Activated B cell treated with CpG ODN at 0.5 μM for 24 hours (primary cell): ENCODE data around the gene MAP2K7. TPM values are rescaled to one million over a fixed set of nuclear protein-coding genes. Genes with fewer than 3 reads are reported as not detected.

ENCODE experiments used
- ATAC-seq: fragments of 200-7000 bp; cut with Tn5 transposase; one replicate; pipeline ENCODE4 v1.10.0; 2021; ENCODE audit warnings: low read depth, mild to moderate bottlenecking, moderate library complexity
- CTCF ChIA-PET: fragments of 350-600 bp; sonication (Branson Sonifier 250); formaldehyde crosslinking; loops from one replicate; lab custom pipeline; 2021; ENCODE audit warnings: antibody characterized with exemption; lab: Charles Lee
- POLR2A ChIA-PET: fragments of 350-600 bp; sonication (Branson Sonifier 250); formaldehyde crosslinking; loops from one replicate; lab custom pipeline; 2021; ENCODE audit warnings: antibody characterized with exemption; lab: Charles Lee
- DNase-seq: peaks from one replicate; pipeline ENCODE4 v3.0.0; 2022
- H3K27ac Mint-ChIP-seq: one replicate; pipeline ENCODE4 v1.8.0; 2020; ENCODE audit warnings: mixed read lengths
- H3K27me3 Mint-ChIP-seq: one replicate; pipeline ENCODE4 v1.8.0; 2021; ENCODE audit warnings: mixed read lengths
- H3K36me3 Mint-ChIP-seq: one replicate; pipeline ENCODE4 v1.8.0; 2021; ENCODE audit warnings: low read depth, mixed read lengths
- H3K4me1 Mint-ChIP-seq: one replicate; pipeline ENCODE4 v1.8.0; 2021; ENCODE audit warnings: mixed read lengths
- H3K4me3 Mint-ChIP-seq: one replicate; pipeline ENCODE4 v1.8.0; 2020; ENCODE audit warnings: mild to moderate bottlenecking, mixed read lengths
- H3K9me3 Mint-ChIP-seq: one replicate; pipeline ENCODE4 v1.8.0; 2020; ENCODE audit warnings: mixed read lengths
- intact Hi-C: fragments of 100-400 bp; cut with micrococcal nuclease; formaldehyde crosslinking; loops from one replicate; pipeline ENCODE4 v1.15.1; 2024
- total RNA-seq: library from RNA; stranded (reverse); gene quantifications from 2 replicates; pipeline ENCODE4 v1.2.3, GENCODE V29; 2022
- TF ChIP-seq, protein P1 (sequence below): fragments of 200-600 bp; IDR thresholded peaks from one replicate; pipeline ENCODE4 v1.8.0; 2022; ENCODE audit warnings: antibody characterized with exemption, mild to moderate bottlenecking

The MAP2K7 gene
- total RNA-seq, 1 donor from 2014 or later = 52.8 TPM

DNA sequence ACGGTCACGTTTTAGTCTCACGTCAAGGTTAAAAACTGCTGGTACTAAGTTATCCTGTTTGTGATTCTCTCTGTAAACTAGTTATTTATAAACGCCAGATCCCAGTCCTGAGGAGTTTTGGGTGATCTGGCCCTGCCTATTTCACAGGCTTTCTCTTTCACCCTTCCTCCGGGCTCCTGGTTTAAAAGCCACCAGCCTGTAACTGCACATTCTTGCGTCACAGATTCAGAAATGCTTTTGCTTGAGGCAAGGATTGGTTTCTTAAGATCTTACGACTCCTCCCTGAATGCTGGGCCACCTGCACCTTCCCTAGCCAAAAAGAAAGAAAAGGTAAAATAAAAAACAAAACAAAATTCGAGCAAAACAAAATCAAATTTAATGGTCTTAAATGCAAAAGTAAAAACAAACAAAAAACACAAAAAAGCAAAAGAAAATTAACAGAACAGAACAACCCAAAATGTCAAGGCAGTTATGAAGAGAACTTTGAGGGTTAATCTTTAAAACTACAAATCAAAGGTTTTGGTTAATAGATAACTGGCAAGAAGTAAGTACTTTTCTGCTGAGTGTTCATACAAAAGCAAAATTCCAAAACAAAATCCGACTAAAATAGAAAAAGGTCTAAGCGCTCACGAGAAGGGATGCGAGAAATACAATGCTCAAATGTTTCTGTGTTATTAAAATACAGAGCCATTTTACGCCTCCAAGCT, 58.4 kb downstream of the MAP2K7 start:
- POLR2A ChIA-PET = no interaction called here
- TF ChIP-seq, protein P1, sequence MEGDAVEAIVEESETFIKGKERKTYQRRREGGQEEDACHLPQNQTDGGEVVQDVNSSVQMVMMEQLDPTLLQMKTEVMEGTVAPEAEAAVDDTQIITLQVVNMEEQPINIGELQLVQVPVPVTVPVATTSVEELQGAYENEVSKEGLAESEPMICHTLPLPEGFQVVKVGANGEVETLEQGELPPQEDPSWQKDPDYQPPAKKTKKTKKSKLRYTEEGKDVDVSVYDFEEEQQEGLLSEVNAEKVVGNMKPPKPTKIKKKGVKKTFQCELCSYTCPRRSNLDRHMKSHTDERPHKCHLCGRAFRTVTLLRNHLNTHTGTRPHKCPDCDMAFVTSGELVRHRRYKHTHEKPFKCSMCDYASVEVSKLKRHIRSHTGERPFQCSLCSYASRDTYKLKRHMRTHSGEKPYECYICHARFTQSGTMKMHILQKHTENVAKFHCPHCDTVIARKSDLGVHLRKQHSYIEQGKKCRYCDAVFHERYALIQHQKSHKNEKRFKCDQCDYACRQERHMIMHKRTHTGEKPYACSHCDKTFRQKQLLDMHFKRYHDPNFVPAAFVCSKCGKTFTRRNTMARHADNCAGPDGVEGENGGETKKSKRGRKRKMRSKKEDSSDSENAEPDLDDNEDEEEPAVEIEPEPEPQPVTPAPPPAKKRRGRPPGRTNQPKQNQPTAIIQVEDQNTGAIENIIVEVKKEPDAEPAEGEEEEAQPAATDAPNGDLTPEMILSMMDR = no peak
- H3K4me1 Mint-ChIP-seq = no peaks in the 10 kb centered on the region
- H3K36me3 Mint-ChIP-seq = peaks cover 69% of the 10 kb centered on the region
- no peak overlapping the region for H3K4me3 Mint-ChIP-seq
- ATAC-seq (no peak), DNase-seq (no peak)
- intact Hi-C loops = no loop called here
- H3K27ac Mint-ChIP-seq = no peak overlapping the region
- H3K27me3 Mint-ChIP-seq = no peaks in the 10 kb centered on the region
- H3K9me3 Mint-ChIP-seq = no peaks in the 10 kb centered on the region
- CTCF ChIA-PET = no interaction called here

DNA sequence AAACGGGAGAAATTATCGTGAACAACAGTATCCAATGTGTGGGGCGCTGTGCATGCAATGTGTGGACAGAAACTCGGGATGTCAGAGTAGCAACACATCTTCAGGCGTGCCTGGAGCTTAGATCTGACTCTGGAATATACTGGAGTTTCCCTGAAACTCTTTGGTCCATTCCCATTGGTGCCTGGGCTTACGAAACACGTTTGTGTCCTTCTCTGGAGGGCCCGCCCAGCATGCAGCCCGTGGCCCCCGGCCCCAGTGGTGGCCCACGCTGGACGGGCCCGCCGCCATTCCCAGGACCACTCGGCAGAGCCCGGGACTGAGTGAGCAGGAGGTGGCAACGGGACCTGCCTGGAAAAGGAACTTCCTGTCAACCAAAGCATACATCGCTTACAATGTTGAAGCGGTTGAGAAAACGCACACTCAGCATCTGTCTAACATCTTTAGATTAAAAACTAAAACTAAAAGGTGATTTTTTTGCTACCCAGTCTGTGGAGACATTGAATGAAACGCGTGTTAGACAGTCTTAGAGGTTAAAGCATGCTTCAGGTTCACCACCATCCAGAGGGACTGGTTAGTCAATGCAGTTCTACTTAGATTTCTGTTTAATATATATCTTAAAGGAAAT, 59.1 kb downstream of the MAP2K7 start:
- Mint-ChIP-seq H3K36me3 (peaks cover 76% of the 10 kb centered on the region), H3K9me3 (no peaks in the 10 kb centered on the region), H3K4me1 (no peaks in the 10 kb centered on the region), H3K27ac (no peak overlapping the region), H3K4me3 (no peak overlapping the region), H3K27me3 (no peaks in the 10 kb centered on the region)
- intact Hi-C loops = no loop called here
- DNase-seq = no peak
- POLR2A ChIA-PET = no interaction called here
- TF ChIP-seq, protein P1 = no peak
- no peak for ATAC-seq
- CTCF ChIA-PET = no interaction called here

DNA sequence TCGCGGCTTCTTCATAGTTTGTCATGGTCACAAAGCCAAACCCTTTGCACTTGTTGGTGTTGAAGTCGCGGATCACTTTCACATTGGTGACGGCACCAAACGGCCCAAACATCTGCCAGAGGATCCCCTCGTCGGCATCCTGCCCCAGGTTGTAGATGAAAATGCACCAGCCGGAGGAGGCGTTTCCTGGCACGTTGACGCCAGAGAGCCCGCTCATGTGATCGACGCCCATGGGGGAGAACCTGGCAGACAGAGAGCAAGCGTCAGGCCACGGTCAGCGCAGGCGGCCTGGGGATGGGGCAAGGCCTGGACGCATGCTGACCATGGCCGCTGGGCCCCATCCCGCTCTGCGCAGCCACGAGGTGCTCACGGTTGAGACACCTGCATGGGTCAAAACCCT, 59.9 kb downstream of the MAP2K7 start:
- no peak overlapping the region for H3K27ac Mint-ChIP-seq
- intact Hi-C loops = no loop called here
- H3K27me3 Mint-ChIP-seq = no peaks in the 10 kb centered on the region
- CTCF ChIA-PET = no interaction called here
- POLR2A ChIA-PET = no interaction called here
- no peaks in the 10 kb centered on the region for H3K9me3 Mint-ChIP-seq
- ATAC-seq (no peak), DNase-seq (no peak)
- peaks cover 74% of the 10 kb centered on the region for H3K36me3 Mint-ChIP-seq
- no peak overlapping the region for H3K4me3 Mint-ChIP-seq
- TF ChIP-seq, protein P1 = no peak
- H3K4me1 Mint-ChIP-seq = no peaks in the 10 kb centered on the region

Other genes with a start within 250 kb of the MAP2K7 start
- gene RETN, start 234.8 kb upstream of the MAP2K7 start, total RNA-seq = not detected in 2 replicates
- gene MCEMP1, start 226.8 kb upstream of the MAP2K7 start, total RNA-seq = not detected in 2 replicates
- 110 and 123 TPM in 2 replicates for gene TRAPPC5, start 223.0 kb upstream of the MAP2K7 start, total RNA-seq
- gene FCER2, start 201.7 kb upstream of the MAP2K7 start, total RNA-seq = 191 and 193 TPM in 2 replicates
- 0.55 and 0.78 TPM in 2 replicates for gene CLEC4G, start 171.8 kb upstream of the MAP2K7 start, total RNA-seq
- gene CD209, start 156.3 kb upstream of the MAP2K7 start, total RNA-seq = 0.11 and 0.24 TPM in 2 replicates
- 1.3 and 2.0 TPM in 2 replicates for gene CLEC4M, start 140.6 kb upstream of the MAP2K7 start, total RNA-seq
- 9.2 and 12.8 TPM in 2 replicates for gene EVI5L, start 73.7 kb upstream of the MAP2K7 start, total RNA-seq
- gene PRR36, start 29.5 kb upstream of the MAP2K7 start, total RNA-seq = not detected in 2 replicates
- gene LRRC8E, start 15.4 kb upstream of the MAP2K7 start, total RNA-seq = not detected in 2 replicates
- gene TGFBR3L, start 11.0 kb downstream of the MAP2K7 start, total RNA-seq = not detected in 2 replicates
- 14.4 and 15.3 TPM in 2 replicates for gene SNAPC2, start 16.5 kb downstream of the MAP2K7 start, total RNA-seq
- not detected in 2 replicates for gene CTXN1, start 22.3 kb downstream of the MAP2K7 start, total RNA-seq
- 78.4 and 92.5 TPM in 2 replicates for gene TIMM44, start 39.8 kb downstream of the MAP2K7 start, total RNA-seq
- gene ELAVL1, start 101.8 kb downstream of the MAP2K7 start, total RNA-seq = 83.5 and 87.1 TPM in 2 replicates
- gene CCL25, start 148.9 kb downstream of the MAP2K7 start, total RNA-seq = not detected in 2 replicates
- not detected in 2 replicates for gene FBN3, start 245.7 kb downstream of the MAP2K7 start, total RNA-seq